Measurements from ENCODE around the gene DNA2. TPM values are rescaled to one million over a fixed set of nuclear protein-coding genes. Genes with fewer than 3 reads are reported as not detected.
A peak's percentile ranks its signal among the peaks of the same experiment; 100 is the strongest.

The DNA2 gene
- polyA plus RNA-seq, 1 donor (not counting 4 experiments of a cell fraction or from before 2014, with no cell fraction given): 7.6 TPM

GRCh38 chr10:68406111-68406814, 65.5 kb downstream of the DNA2 start:
- Histone ChIP-seq H3K79me2 (ENCODE audit: control insufficient read depth, insufficient read depth, low read length) (peaks cover 49% of the 10 kb centered on the region), H4K20me1 (ENCODE audit: control insufficient read depth, extremely low read depth, insufficient read depth, low read length) (no peaks in the 10 kb centered on the region), H3K4me2 (ENCODE audit: control insufficient read depth, extremely low read depth, insufficient read depth, low read depth, low read length) (peak overlapping the region; percentile 96), H3K4me3 (ENCODE audit: control insufficient read depth in 2 of 3, extremely low read depth in 1 of 3, insufficient read depth in 2 of 3, low read depth in 1 of 3, low read length in 3 of 3) (peak overlapping the region; percentile 91 to 100 (median 94)), H3K9ac (ENCODE audit: control insufficient read depth, extremely low read depth, insufficient read depth, low read length) (peak overlapping the region; percentile 92), H3K36me3 (ENCODE audit: control insufficient read depth in 2 of 2, extremely low read depth in 1 of 2, insufficient read depth in 2 of 2, low read length in 2 of 2) (peaks cover 4 to 6% of the 10 kb centered on the region in 2 experiments), H3K27me3 (ENCODE audit: control insufficient read depth, extremely low read depth, insufficient read depth, low read length) (no peaks in the 10 kb centered on the region), H2AFZ (ENCODE audit: control insufficient read depth, low read length) (peak overlapping the region; percentile 79), H3K9me1 (ENCODE audit: control insufficient read depth, extremely low read depth, insufficient read depth, low read length) (no peaks in the 10 kb centered on the region), H3K4me1 (ENCODE audit: control insufficient read depth, extremely low read depth, insufficient read depth, low read length) (peaks cover 5% of the 10 kb centered on the region), H3K9me3 (ENCODE audit: control insufficient read depth, low read depth, low read length) (no peaks in the 10 kb centered on the region), H3K27ac (ENCODE audit: control insufficient read depth, insufficient read depth, low read length) (peak overlapping the region; percentile 82)
- FAIRE-seq: peak; percentile 51
- TF ChIP-seq EZH2 (IDR thresholded peaks at IDR 0.05; ENCODE audit: low read length) (no peak), CTCF (optimal IDR thresholded peaks at IDR 0.05 in 1 of 3, IDR thresholded peaks at IDR 0.05 in 1 of 3, conservative IDR thresholded peaks at IDR 0.05 in 1 of 3; ENCODE audit: extremely low read depth in 1 of 3, insufficient read depth in 2 of 3, low read length in 3 of 3) (no peak)
- DNase-seq (ENCODE audit: low read depth, low spot score): no peak
- dilution Hi-C loops (cut with MboI; ENCODE audit: extremely low pct_ligation_motif_present, low sequenced_read_pairs): no loop called here

- H3K79me2 ChIP-seq (ENCODE audit: control insufficient read depth, insufficient read depth, low read length): peaks cover 49% of the 10 kb centered on the region
- H3K27ac ChIP-seq (ENCODE audit: control insufficient read depth, insufficient read depth, low read length): no peak overlapping the region
- dilution Hi-C loops (cut with MboI; ENCODE audit: extremely low pct_ligation_motif_present, low sequenced_read_pairs): no loop called here
- H3K27me3 ChIP-seq (ENCODE audit: control insufficient read depth, extremely low read depth, insufficient read depth, low read length): no peaks in the 10 kb centered on the region
- no peak for DNase-seq (ENCODE audit: low read depth, low spot score)
- no peaks in the 10 kb centered on the region for H3K9me1 ChIP-seq (ENCODE audit: control insufficient read depth, extremely low read depth, insufficient read depth, low read length)
- H3K4me3 ChIP-seq (ENCODE audit: control insufficient read depth in 2 of 3, extremely low read depth in 1 of 3, insufficient read depth in 2 of 3, low read depth in 1 of 3, low read length in 3 of 3): no peak overlapping the region
- H3K4me2 ChIP-seq (ENCODE audit: control insufficient read depth, extremely low read depth, insufficient read depth, low read depth, low read length): no peak overlapping the region
- H3K4me1 ChIP-seq (ENCODE audit: control insufficient read depth, extremely low read depth, insufficient read depth, low read length): peaks cover 5% of the 10 kb centered on the region
- H4K20me1 ChIP-seq (ENCODE audit: control insufficient read depth, extremely low read depth, insufficient read depth, low read length): no peaks in the 10 kb centered on the region
- H3K36me3 ChIP-seq (ENCODE audit: control insufficient read depth in 2 of 2, extremely low read depth in 1 of 2, insufficient read depth in 2 of 2, low read length in 2 of 2): peaks cover 4 to 6% of the 10 kb centered on the region in 2 experiments
- no peaks in the 10 kb centered on the region for H3K9me3 ChIP-seq (ENCODE audit: control insufficient read depth, low read depth, low read length)
- TF ChIP-seq EZH2 (IDR thresholded peaks at IDR 0.05; ENCODE audit: low read length) (no peak), CTCF (optimal IDR thresholded peaks at IDR 0.05 in 1 of 3, IDR thresholded peaks at IDR 0.05 in 1 of 3, conservative IDR thresholded peaks at IDR 0.05 in 1 of 3; ENCODE audit: extremely low read depth in 1 of 3, insufficient read depth in 2 of 3, low read length in 3 of 3) (no peak)
- no peak for FAIRE-seq
- no peak overlapping the region for H3K9ac ChIP-seq (ENCODE audit: control insufficient read depth, extremely low read depth, insufficient read depth, low read length)
- H2AFZ ChIP-seq (ENCODE audit: control insufficient read depth, low read length): no peak overlapping the region
Observed at GRCh38 chr10:68403701-68404100, 68.1 kb downstream of the DNA2 start.
